Activated B cell treated with CpG ODN at 0.5 μM for 24 hours (primary cell): ENCODE measurements around the gene AMFR. TPM values are rescaled to one million over a fixed set of nuclear protein-coding genes. Genes with fewer than 3 reads are reported as not detected.
A peak's percentile ranks its signal among the peaks of the same experiment; 100 is the strongest.

Experiments used
- ATAC-seq: fragments of 200-7000 bp; cut with Tn5 transposase; one replicate; pipeline ENCODE4 v1.10.0; 2021; ENCODE audit warnings: low read depth, mild to moderate bottlenecking, moderate library complexity
- CTCF ChIA-PET: fragments of 350-600 bp; sonication (Branson Sonifier 250); formaldehyde crosslinking; loops from one replicate; lab custom pipeline; 2021; ENCODE audit warnings: antibody characterized with exemption; lab: Charles Lee
- POLR2A ChIA-PET: fragments of 350-600 bp; sonication (Branson Sonifier 250); formaldehyde crosslinking; loops from one replicate; lab custom pipeline; 2021; ENCODE audit warnings: antibody characterized with exemption; lab: Charles Lee
- DNase-seq: peaks from one replicate; pipeline ENCODE4 v3.0.0; 2022
- H3K27ac Mint-ChIP-seq: one replicate; pipeline ENCODE4 v1.8.0; 2020; ENCODE audit warnings: mixed read lengths
- H3K27me3 Mint-ChIP-seq: one replicate; pipeline ENCODE4 v1.8.0; 2021; ENCODE audit warnings: mixed read lengths
- H3K36me3 Mint-ChIP-seq: one replicate; pipeline ENCODE4 v1.8.0; 2021; ENCODE audit warnings: low read depth, mixed read lengths
- H3K4me1 Mint-ChIP-seq: one replicate; pipeline ENCODE4 v1.8.0; 2021; ENCODE audit warnings: mixed read lengths
- H3K4me3 Mint-ChIP-seq: one replicate; pipeline ENCODE4 v1.8.0; 2020; ENCODE audit warnings: mild to moderate bottlenecking, mixed read lengths
- H3K9me3 Mint-ChIP-seq: one replicate; pipeline ENCODE4 v1.8.0; 2020; ENCODE audit warnings: mixed read lengths
- intact Hi-C: fragments of 100-400 bp; cut with micrococcal nuclease; formaldehyde crosslinking; loops from one replicate; pipeline ENCODE4 v1.15.1; 2024
- total RNA-seq: library from RNA; stranded (reverse); gene quantifications from 2 replicates; pipeline ENCODE4 v1.2.3, GENCODE V29; 2022
- TF ChIP-seq, protein P1 (sequence below): fragments of 200-600 bp; IDR thresholded peaks from one replicate; pipeline ENCODE4 v1.8.0; 2022; ENCODE audit warnings: antibody characterized with exemption, mild to moderate bottlenecking

AMFR gene
- total RNA-seq, 1 donor from 2014 or later, result 134 TPM

DNA sequence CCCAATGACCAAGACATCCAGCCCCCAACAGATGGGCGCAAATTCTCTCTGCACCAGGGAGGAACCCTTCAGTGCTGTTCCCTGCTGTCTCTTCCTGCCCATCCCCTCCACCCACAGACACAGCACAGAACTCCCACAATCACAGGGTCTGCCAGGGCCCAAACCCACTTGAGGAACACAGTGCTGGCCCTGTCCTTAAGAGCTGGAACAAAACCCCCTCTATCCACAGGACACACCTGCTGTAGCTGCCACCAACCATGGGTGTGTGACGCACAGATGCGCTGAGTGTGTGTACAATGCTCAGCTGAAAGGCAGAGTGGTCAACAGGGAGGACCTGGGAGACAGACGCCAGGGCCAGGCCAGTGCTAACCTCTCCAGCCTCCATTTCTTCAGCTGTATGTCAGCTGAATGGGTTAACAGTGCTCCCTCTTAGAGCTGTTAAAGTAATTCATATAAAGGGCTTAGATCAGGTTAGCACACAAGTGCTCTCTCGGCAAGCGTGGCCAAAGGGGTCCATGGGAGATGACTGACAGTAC, 62.1 kb downstream of the AMFR start:
- ChIA-PET POLR2A (no interaction called here), CTCF (no interaction called here)
- peaks cover 3% of the 10 kb centered on the region for H3K4me1 Mint-ChIP-seq
- ATAC-seq (no peak), DNase-seq (peak; percentile 12)
- intact Hi-C loops, result no loop called here
- H3K9me3 Mint-ChIP-seq, result no peaks in the 10 kb centered on the region
- H3K27me3 Mint-ChIP-seq, result no peaks in the 10 kb centered on the region
- TF ChIP-seq, protein P1, sequence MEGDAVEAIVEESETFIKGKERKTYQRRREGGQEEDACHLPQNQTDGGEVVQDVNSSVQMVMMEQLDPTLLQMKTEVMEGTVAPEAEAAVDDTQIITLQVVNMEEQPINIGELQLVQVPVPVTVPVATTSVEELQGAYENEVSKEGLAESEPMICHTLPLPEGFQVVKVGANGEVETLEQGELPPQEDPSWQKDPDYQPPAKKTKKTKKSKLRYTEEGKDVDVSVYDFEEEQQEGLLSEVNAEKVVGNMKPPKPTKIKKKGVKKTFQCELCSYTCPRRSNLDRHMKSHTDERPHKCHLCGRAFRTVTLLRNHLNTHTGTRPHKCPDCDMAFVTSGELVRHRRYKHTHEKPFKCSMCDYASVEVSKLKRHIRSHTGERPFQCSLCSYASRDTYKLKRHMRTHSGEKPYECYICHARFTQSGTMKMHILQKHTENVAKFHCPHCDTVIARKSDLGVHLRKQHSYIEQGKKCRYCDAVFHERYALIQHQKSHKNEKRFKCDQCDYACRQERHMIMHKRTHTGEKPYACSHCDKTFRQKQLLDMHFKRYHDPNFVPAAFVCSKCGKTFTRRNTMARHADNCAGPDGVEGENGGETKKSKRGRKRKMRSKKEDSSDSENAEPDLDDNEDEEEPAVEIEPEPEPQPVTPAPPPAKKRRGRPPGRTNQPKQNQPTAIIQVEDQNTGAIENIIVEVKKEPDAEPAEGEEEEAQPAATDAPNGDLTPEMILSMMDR, result no peak
- H3K27ac Mint-ChIP-seq, result no peak overlapping the region
- H3K4me3 Mint-ChIP-seq, result no peak overlapping the region
- peaks cover 76% of the 10 kb centered on the region for H3K36me3 Mint-ChIP-seq

DNA sequence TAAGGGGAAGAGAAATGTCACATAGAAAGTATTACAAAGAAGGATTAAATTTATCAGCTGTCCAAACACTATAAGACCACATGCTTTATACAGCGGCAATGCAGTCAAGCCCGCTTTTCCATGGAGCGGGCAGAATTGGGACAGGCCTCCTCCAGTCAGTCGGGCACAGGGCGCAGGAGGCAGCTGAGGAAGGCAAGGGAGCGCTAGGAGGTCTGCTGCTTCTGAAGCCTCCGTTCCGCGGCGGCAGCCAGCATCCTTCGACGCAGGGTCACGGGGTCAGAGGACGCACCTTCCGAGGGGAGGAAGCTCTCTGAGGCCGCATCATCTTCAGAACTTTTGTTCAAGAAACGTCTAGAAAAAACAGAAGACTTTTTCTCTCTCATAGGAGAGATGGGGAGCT, 62.6 kb downstream of the AMFR start:
- Mint-ChIP-seq H3K4me1 (peaks cover 6% of the 10 kb centered on the region), H3K9me3 (no peaks in the 10 kb centered on the region), H3K36me3 (peaks cover 71% of the 10 kb centered on the region), H3K4me3 (no peak overlapping the region), H3K27ac (no peak overlapping the region), H3K27me3 (no peaks in the 10 kb centered on the region)
- intact Hi-C loops, result no loop called here
- ChIA-PET CTCF (no interaction called here), POLR2A (no interaction called here)
- TF ChIP-seq, protein P1, result no peak
- ATAC-seq (no peak), DNase-seq (peak; percentile 7)

DNA sequence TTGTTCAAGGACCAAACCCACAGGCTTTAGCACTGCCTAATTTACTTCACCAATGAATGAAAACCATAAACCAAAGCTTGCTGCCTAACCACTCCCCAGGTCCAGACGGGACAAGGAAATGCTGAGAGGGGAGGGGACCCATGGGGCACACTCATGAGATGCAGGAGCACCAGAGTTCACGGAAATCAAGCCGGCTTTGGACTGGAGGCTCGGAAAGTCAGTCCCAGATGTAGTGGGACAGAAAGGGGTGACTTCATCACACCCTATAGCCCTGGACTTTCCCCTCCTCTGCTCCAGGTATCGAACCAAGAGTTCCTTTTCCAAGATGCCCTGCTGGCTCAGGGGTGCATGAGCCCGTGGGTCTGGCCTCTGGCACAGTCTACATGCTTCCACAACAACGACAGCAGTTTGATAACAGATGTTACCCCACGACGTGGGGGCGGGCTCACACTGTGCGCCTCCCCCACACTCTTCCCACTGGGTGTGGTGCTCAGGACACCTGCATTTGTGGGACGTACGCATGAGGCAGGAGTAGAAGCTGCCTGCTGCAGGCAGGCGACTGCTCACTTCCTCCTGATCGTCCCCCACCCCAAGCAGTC, 63.2 kb downstream of the AMFR start:
- TF ChIP-seq, protein P1, result no peak
- intact Hi-C loops, result no loop called here
- ChIA-PET CTCF (no interaction called here), POLR2A (no interaction called here)
- no peaks in the 10 kb centered on the region for H3K9me3 Mint-ChIP-seq
- ATAC-seq, result no peak
- H3K27me3 Mint-ChIP-seq, result no peaks in the 10 kb centered on the region
- H3K4me1 Mint-ChIP-seq, result peaks cover 11% of the 10 kb centered on the region
- H3K4me3 Mint-ChIP-seq, result no peak overlapping the region
- peak; percentile 10 for DNase-seq
- H3K36me3 Mint-ChIP-seq, result peaks cover 66% of the 10 kb centered on the region
- H3K27ac Mint-ChIP-seq, result no peak overlapping the region

DNA sequence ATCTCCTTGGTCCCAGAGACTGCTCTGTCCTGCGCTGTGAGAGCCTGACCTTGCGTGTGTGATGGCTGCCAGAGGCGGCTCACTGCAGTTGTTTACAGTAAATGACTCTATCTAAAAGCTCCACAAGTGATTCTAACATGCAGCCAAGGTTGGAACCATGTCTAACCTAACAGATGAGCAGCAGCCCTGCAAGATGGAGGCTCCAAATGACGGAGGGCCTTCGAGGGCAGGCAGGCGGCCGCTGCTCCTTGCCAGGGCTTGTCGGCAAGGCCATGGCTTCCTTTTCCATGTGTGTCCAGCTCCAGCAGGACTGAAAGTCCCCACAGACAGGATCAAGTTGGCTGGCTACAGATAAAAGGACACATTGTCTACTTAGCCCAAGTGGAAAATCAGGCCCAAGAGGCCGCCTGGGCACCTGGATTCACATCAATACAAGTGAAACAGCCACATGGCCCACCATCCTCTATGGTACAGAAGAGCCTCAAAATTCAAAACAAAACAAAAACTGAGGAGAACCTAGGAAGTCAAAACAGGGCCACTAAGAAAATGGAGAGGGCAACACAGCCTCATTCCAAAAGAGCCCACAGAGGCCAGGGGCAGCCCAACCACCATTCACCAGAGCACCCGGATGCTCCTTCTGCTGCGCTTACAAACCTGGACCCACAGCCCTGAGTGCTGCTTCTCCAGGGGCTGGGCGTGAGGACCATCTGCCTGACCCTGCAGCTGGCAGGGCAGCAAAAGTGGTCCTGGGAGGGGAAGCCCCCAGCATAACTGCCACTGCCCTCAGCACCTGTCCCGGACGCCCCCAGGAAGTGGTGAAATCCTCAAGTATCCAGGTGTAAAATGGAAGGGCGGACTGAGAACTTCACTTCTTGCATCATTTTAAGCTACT, 65.0 kb downstream of the AMFR start:
- Mint-ChIP-seq H3K4me3 (no peak overlapping the region), H3K4me1 (peaks cover 18% of the 10 kb centered on the region), H3K36me3 (peaks cover 53% of the 10 kb centered on the region), H3K27me3 (no peaks in the 10 kb centered on the region), H3K9me3 (no peaks in the 10 kb centered on the region), H3K27ac (peak overlapping the region; percentile 67)
- ChIA-PET POLR2A (interaction anchor here (0.6 kb wide), 1 partner anchor 163 kb away, joined by 3 read pairs; no protein-coding TSS in a partner anchor), CTCF (no interaction called here)
- intact Hi-C loops, result no loop called here
- TF ChIP-seq, protein P1, result no peak
- ATAC-seq (no peak), DNase-seq (peak; percentile 7)
